Measurements from ENCODE around the gene CACNA2D1. TPM values are rescaled to one million over a fixed set of nuclear protein-coding genes. Genes with fewer than 3 reads are reported as not detected.
"Not testable (repeated sequence)": the region's sequence is repeated elsewhere in the genome, so short reads cannot be mapped to it uniquely, and the experiment has no call there.

The CACNA2D1 gene
- polyA plus RNA-seq, 1 experiment = 19.5 TPM

DNA sequence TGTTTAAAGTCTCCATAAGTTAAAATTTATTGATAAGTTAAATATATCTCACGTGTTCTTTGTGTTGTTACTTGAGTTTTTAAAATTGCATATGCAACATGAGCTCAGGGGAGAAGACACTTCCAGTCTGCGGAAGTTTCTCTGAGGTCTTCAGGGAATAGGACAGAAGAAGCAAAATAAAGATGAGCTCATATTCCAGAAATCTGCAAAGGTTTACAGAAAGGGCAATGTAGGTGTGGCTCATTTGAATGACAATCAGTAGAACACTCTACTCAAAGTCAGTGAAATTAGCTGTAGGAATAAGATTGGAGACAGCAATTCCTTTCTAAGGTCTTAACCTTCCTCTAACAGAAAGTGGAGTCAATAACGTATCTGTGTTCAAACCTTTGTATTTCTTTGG, 53.7 kb downstream of the CACNA2D1 start:
- H3K27me3 ChIP-seq (ENCODE audit: control insufficient read depth, insufficient read depth, low read length) = no peaks in the 10 kb centered on the region
- DNase-seq (ENCODE audit: low read depth, low spot score) = no peak
- ChIA-PET CTCF (interaction anchor here (1.4 kb wide), 1 partner anchor 11 kb away, joined by 4 read pairs; no protein-coding TSS in a partner anchor), POLR2A (no interaction called here)
- H3K4me3 ChIP-seq (ENCODE audit: low read depth, low read length) = no peak overlapping the region
- no peak overlapping the region for H3K27ac ChIP-seq (ENCODE audit: low read depth, low read length)
- peaks cover 3% of the 10 kb centered on the region; the same call in 1 of the 2 replicates for H3K9me3 ChIP-seq (ENCODE audit: control insufficient read depth, insufficient read depth, low read length)
- TF ChIP-seq, protein P1, sequence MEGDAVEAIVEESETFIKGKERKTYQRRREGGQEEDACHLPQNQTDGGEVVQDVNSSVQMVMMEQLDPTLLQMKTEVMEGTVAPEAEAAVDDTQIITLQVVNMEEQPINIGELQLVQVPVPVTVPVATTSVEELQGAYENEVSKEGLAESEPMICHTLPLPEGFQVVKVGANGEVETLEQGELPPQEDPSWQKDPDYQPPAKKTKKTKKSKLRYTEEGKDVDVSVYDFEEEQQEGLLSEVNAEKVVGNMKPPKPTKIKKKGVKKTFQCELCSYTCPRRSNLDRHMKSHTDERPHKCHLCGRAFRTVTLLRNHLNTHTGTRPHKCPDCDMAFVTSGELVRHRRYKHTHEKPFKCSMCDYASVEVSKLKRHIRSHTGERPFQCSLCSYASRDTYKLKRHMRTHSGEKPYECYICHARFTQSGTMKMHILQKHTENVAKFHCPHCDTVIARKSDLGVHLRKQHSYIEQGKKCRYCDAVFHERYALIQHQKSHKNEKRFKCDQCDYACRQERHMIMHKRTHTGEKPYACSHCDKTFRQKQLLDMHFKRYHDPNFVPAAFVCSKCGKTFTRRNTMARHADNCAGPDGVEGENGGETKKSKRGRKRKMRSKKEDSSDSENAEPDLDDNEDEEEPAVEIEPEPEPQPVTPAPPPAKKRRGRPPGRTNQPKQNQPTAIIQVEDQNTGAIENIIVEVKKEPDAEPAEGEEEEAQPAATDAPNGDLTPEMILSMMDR (IDR thresholded peaks at IDR 0.05; ENCODE audit: low read depth, low read length) = no peak

DNA sequence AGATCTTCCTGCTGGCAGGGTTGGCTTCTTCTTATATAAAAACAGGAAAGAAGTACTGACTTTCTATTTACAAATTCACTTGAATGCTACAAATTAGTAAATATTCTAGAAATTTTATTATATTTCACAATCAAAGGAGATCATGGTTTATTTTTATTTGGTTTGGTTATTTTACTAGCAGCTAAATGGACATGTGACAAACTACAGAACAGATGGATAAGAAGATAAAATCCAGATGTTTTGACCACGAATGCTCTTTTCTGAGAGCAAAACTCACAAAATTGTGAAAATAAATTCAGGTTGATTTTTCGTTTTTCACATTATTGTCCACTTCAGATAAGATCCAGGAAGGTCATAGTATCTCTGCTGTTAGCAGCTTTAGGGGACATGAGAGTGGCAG, 55.4 kb downstream of the CACNA2D1 start:
- H3K9me3 ChIP-seq (ENCODE audit: control insufficient read depth, insufficient read depth, low read length) = peaks cover 3% of the 10 kb centered on the region; the same call in 1 of the 2 replicates
- H3K4me3 ChIP-seq (ENCODE audit: low read depth, low read length) = no peak overlapping the region
- no peaks in the 10 kb centered on the region for H3K27me3 ChIP-seq (ENCODE audit: control insufficient read depth, insufficient read depth, low read length)
- no peak overlapping the region for H3K27ac ChIP-seq (ENCODE audit: low read depth, low read length)
- DNase-seq (ENCODE audit: low read depth, low spot score) = no peak
- TF ChIP-seq, protein P1 (IDR thresholded peaks at IDR 0.05; ENCODE audit: low read depth, low read length) = no peak
- CTCF ChIA-PET = interaction anchor here (0.7 to 0.8 kb wide), 2 partner anchors 9 to 776 kb away, joined by 4 to 6 read pairs; no protein-coding TSS in a partner anchor
- POLR2A ChIA-PET = no interaction called here

DNA sequence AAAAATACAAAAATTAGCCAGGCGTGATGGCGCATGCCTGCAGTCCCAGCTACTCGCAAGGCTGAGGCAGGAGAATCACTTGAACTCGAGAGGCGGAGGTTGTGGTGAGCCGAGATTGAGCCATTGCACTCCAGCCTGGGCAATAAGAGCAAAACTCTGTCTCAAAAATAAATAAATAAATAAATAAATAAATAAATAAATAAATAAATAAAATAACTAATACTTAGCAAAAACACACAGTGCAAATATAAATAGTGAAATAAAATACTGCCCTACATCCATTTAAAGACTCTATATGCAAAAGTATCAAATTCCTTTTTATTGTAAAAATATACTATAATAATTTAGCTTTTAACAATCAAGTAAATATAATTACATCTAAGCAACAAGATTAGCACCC, 57.0 kb downstream of the CACNA2D1 start:
- CTCF ChIA-PET; H3K27me3 ChIP-seq (ENCODE audit: control insufficient read depth, insufficient read depth, low read length); H3K27ac ChIP-seq (ENCODE audit: low read depth, low read length); H3K4me3 ChIP-seq (ENCODE audit: low read depth, low read length); POLR2A ChIA-PET; DNase-seq (ENCODE audit: low read depth, low spot score); H3K9me3 ChIP-seq (ENCODE audit: control insufficient read depth, insufficient read depth, low read length): not testable (repeated sequence)

DNA sequence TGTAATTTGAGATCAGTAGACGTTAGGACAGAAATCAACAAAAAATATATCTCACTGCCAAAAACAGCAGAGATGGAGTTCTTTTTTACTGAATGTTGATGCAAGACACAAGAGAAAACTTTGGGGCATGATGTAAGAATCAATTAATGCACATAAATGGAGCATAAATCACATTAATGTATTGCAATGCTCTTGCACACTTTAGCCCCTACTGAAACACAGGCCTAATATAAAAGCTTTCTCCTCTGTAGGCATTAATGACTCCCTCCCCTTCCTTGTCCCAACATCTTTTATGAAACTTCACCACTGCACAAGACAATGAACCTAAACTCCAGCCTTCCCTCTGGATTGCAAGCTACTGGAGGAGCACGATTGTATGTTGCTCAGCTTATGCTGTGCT, 58.8 kb downstream of the CACNA2D1 start:
- ChIA-PET CTCF (interaction anchor here (0.7 kb wide), 1 partner anchor 114 kb away, joined by 3 read pairs; no protein-coding TSS in a partner anchor), POLR2A (no interaction called here)
- no peak for DNase-seq (ENCODE audit: low read depth, low spot score)
- no peak overlapping the region for H3K27ac ChIP-seq (ENCODE audit: low read depth, low read length)
- no peak overlapping the region for H3K4me3 ChIP-seq (ENCODE audit: low read depth, low read length)
- TF ChIP-seq, protein P1 (IDR thresholded peaks at IDR 0.05; ENCODE audit: low read depth, low read length) = no peak
- no peaks in the 10 kb centered on the region for H3K9me3 ChIP-seq (ENCODE audit: control insufficient read depth, insufficient read depth, low read length)
- H3K27me3 ChIP-seq (ENCODE audit: control insufficient read depth, insufficient read depth, low read length) = no peaks in the 10 kb centered on the region

DNA sequence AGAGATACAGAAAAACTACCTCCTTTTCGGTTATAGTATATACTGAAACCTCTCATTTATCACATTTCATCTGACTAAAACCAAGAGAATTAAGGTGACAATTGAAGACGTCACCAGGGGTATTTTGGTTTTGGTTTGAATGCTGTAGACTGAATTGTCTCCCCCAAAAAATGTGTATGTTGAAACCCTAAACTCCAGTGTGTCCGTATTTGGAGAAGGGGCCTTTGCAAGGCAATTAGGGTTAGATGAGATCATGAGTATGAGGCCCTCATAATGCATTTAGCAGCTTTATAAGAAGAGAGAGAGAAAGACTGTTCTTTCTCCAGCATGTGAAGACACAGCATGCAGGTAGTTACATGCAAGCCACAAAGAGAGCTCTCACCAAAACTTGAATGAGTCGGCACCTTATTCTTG, 59.5 kb downstream of the CACNA2D1 start:
- ChIA-PET CTCF (no interaction called here), POLR2A (no interaction called here)
- Histone ChIP-seq H3K4me3 (ENCODE audit: low read depth, low read length) (no peak overlapping the region), H3K27me3 (ENCODE audit: control insufficient read depth, insufficient read depth, low read length) (no peaks in the 10 kb centered on the region), H3K27ac (ENCODE audit: low read depth, low read length) (no peak overlapping the region), H3K9me3 (ENCODE audit: control insufficient read depth, insufficient read depth, low read length) (no peaks in the 10 kb centered on the region)
- DNase-seq (ENCODE audit: low read depth, low spot score) = no peak
- TF ChIP-seq, protein P1 (IDR thresholded peaks at IDR 0.05; ENCODE audit: low read depth, low read length) = no peak

DNA sequence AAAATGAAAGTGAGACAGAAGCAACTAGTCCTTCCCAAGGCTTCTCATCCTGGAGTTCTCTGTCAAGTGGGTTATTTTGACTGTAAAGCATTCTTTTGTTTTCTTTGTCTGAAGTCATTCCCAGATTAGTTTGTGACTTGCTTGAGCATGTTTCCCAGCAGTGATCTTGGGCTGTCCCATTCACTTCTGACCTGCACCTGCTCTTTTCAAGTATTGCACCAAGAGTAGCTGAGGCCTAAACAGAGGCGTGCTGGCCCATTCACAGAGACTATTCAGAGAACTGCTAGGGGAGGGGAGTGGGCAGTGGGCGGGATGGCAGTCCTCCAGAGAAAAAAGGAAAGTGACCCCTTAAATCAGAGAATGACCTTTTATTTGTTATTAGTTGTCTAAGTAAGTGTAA, 61.3 kb downstream of the CACNA2D1 start:
- TF ChIP-seq, protein P1 (IDR thresholded peaks at IDR 0.05; ENCODE audit: low read depth, low read length) = no peak
- Histone ChIP-seq H3K27ac (ENCODE audit: low read depth, low read length) (no peak overlapping the region), H3K9me3 (ENCODE audit: control insufficient read depth, insufficient read depth, low read length) (no peaks in the 10 kb centered on the region), H3K4me3 (ENCODE audit: low read depth, low read length) (no peak overlapping the region), H3K27me3 (ENCODE audit: control insufficient read depth, insufficient read depth, low read length) (no peaks in the 10 kb centered on the region)
- no peak for DNase-seq (ENCODE audit: low read depth, low spot score)
- CTCF ChIA-PET = no interaction called here
- POLR2A ChIA-PET = no interaction called here
